CD4-positive, alpha-beta T cell treated with Interleukin-15 for 4 hours (primary cell): ENCODE results near the gene GATA5.
"Not testable (repeated sequence)": the region's sequence is repeated elsewhere in the genome, so short reads cannot be mapped to it uniquely, and the experiment has no call there.

ENCODE experiments used
- DNase-seq: peaks from one replicate; pipeline ENCODE4 v3.0.0-alpha.2; 2020; ENCODE audit warnings: low spot score

Gene GATA5

DNA sequence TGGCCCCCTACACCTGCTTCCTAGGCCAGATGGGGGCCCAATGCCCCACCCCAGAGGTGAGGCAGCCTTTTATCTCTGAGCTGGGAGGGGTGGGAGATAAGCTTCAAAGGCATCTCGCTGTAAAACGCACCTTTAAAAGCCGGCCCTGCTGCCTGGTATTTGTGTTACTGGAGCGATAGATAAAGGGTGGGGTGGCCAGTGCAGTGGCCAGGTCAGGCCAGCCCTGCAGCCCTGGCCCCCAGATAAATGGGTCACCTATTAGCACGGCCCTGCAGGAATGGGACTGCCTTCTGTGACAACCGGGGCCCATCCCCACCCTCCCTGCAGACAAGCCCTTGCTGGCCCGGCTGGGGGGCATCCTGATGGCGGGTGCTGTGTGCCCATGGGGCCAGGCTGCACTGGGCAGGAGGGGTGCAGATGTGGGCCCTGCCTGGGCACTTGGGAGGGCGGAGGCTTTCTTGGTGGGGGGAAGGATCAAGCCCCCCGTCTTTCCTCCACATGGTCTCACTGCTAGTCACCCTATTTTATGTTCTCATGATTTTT is 45.4 kb downstream of the GATA5 start:
- DNase-seq = no peak

DNA sequence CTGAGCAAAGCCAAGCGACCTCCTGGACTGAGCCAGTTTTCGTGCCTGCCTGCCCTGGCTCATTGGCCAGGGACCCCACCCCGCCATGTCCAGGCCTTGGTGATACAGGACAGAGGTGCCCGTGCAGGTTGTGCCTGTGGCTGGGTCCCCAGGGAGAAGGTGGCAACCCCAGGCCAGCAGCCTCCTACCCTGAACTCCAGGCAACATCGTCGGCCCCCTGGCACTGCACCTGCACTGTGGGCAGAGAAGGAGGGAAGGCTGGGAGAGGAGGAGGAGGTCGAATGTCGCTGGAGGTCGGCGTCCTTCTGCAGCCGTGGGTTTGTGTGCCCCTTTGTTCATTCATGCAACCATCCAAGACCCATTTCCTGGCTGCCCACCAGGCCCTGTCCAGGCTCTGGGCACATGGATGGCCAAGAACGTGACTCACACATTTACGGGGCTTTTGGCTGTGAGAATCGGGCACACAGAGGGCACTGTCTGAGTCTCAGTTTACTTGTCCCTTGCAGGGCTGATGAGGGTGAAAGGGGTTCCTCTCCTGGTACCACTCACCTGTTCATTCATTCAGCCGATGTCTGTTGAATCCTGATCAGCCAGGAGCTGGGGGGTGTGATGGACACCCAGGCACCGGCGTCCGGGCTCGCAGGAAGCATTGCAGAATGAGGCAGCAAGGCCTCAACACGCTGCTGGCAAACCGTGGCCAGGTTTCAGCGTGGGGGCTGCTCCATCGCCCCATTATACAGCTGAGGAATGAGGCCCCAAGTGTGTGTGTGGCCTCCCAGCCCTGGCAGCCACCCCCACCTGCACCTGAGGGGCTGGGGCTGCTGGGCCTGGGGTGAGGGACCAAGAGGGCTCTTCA is 46.1 kb downstream of the GATA5 start:
- no peak for DNase-seq

DNA sequence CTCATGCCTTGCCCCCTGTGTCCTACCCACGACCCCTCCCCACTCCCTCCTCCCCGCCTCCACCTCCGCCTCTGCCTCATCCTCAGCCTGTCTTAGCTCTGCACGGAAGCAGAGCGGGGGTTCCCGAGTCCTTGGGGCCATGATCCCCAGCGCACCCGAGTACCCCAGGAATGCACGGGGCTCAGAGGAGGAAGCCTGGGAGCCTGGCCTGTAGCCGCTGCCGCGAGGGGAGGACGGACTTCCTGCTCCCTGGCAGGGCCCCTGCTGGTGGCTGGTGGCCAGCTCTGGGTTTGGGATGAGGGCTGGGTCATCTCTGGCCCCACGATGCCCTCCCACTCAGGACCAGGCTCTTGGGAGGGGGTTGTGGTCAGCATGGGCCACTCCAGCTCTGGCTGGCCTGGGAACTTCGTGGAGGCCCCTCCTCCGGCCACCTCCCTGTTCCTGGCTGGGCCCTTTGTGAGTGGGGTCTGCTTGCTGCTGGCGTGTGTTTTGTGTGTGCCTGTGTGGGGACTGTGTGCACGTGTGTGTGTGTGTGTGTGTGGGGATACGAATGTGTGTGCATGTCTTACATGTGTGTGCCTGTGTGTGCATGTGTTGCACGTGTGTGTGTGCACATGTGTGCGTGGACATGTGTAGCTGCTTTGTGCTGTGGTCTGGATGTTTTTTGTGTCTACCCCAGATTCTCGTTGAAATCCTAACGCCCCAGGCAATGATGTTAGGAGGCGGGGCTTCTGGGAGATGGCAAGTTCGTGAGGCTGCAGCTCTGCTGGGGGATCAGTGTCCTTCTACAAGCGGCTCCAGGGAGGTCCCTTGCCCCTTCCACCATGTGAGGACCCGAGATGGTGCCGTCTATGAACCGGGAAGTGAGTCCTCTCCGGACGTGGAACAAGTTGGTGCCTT is 47.1 kb downstream of the GATA5 start:
- DNase-seq = no peak

DNA sequence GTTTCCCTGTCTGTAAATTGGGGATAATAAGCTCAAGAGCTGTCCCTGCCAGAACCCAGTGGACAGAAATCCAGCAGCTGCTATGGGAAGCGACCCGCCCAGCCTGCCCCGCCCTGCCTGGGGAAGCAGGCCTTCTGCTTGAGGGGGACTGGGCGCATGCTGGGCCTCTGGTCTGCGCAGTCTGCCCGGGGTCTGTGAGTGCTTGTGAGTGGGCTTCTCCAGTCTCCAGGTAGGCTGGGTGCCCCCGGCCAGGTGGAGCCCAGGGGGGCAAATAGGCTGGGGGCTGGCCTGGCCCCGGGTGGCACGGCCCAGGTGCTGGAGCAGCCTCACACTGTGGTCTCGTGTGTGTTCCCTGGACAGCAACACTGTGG is 47.8 kb downstream of the GATA5 start:
- DNase-seq = no peak

DNA sequence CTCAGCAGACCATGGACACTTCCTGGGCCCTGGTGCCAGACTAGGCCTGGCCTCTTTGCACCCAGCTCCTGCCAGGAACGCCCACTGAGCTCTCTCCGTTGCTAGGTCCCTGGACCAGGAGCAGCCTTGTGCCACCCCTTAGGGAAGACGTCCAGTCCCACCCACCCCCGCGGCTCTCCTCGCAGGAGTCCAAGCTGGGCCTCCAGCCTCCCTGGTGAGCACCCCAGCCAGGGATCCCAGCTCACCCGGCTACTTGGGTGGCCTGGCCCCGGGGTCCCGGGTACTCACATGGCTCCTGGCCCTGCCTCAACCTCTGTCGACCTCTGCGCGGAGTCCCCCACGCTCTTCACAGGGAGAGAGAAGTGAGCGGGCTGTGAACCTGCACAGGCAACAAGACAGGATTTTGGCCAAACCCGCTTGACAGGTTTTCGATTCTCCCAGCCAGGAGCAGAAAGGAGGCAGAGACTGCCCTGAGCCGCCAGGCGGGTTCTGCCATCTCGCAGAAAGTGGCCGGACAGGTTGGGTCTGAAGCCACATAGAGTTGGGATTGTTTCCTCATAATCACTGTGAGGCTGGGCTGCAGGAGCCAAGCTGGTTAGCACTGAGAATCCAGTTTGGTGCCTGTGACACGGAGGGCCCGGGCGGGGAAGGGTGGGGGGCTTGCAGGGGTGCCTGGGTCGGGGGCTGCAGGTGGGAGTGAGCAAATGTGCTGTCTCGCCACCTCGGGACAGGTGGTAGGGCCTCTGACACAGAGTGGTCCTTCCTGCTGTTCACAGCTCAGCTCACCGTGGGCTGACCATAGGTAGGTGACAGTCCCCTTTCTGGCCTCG is 48.4 kb downstream of the GATA5 start, which contains the start of gene RBBP8NL:
TSS of gene RBBP8NL (minus strand) at position 368 of the 830 bp plus-strand sequence. CDS start 7,892 bp downstream, outside the sequence.
- no peak for DNase-seq

DNA sequence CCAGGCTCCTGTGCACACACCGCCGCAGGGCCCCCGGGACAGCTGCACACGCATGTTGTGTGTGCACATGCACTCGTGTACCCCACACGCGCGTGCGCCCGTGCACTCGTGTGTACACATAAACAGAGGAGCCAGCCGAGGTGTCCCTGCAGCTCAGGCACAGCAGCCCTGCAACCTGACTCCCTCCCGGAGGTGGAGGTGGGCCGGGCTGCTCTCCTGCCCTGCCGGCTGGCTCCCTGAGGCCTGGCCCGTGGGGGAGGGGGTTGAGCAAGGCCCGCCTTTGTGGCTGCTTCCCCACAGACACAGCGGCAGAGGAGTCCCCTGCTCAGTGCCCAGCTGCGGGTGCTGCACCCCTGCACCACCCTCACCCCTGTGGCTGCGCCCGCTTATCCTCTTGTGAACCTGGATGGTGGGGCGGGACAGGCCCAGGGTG is 49.1 kb downstream of the GATA5 start:
- DNase-seq = no peak

DNA sequence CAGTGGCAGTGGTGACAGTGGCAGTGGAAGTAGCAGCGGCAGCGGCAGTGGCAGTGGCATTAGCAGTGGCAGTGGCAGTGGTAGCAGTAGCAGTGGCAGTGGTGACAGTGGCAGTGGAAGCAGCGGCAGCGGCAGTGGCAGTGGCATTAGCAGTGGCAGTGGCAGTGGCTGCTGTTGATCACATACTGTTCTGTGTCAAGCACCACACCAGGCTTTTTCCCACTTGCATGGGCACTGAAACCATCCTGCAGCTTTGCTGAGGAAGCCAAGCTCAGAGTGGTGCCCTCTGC is 49.8 kb downstream of the GATA5 start:
- not testable (repeated sequence) for DNase-seq

DNA sequence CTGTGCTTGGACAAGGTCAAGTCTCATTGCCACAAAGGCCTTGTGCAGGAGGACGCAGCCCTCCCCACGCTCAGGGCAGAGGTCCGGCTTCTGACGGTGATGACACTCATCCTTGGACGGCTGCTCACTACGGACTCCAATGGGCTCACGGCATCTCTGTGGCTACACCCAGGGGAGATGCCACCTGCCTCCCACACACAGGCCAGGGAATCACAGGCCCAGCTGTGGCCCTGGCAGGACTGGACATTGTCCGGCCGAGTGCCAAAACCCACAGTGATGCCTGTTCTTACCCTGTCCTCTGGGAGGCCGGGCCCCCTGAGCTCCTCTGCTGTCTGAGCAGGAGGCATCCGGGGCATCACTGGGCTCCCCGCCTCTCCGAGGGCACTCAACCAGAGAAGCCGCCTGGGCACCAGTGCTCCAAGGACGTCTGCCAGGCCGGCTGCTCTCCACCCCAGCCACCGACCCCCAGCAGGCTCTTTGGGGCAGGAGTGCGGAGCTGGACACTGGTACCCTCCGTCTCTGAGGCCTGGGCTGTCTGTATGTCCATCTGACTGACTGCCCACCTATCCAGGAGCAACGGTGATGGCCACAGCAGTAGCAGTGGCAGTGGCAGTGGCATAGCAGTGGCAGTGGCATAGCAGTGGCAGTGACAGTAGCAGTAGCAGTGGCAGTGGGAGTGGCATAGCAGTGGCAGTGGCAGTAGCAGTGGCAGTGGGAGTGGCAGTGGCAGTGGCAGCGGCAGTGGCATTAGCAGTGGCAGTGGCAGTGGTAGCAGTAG is 50.3 kb downstream of the GATA5 start:
- DNase-seq = no peak

DNA sequence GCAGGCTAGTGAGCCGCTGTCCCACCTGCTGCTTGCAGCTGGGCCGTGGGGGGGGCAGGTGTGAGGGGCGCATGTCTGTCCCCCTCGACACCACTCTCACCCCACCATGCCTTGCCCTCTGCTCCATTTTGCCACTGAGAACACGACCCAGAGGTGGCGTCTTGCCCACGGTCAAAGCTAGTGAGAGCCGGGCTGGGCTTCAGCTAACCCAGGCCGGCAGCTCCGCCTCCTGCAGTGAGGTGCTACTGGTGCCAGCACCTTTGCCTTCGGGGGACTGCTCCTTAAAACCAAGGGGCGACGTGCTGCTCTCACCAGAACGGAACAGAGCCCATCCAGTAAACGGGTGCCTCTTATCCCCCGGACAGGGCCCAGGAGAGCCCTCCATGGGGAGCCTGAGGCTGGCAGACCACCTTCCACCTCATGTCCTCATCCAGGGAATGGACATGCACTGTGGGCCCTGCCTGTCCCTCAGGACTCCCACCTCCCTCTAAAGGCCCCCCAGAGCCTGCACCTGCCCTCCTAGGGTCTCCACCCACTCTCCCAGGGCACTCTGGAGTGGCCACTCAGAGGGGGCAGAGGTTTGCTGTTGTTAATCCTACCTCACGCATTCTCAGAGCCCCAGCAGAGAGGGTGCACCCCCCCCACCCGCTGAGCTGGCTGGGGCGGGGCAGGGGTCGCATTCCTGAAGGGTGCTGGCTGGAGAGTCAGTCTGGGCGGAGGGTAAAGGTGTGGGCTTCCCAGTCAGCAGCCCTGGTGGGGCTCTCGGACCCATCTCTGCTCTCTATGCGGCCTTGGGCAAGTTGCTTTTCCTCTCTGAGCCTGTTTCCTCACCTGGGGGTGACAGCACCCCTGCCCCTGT is 51.3 kb downstream of the GATA5 start:
- no peak for DNase-seq

DNA sequence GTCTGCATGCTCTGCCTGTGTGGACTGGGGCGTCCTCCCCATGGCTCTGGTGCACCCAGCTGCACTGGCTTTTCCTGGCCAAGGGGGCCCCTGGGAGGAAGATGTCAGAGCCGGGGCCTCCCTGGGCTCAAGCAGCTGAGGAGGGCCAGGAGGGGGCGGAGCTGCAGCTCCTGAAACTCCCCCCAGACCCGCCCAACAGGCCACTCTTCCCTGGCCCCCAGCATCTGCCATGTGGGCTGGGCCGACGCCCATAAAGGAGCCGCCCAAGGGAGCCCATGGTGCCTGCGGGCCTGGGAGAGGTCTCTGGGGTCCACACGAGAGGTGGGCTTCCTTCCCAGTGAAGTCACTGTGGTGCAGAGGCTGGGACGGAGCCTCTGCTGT is 52.5 kb downstream of the GATA5 start:
- DNase-seq = no peak

DNA sequence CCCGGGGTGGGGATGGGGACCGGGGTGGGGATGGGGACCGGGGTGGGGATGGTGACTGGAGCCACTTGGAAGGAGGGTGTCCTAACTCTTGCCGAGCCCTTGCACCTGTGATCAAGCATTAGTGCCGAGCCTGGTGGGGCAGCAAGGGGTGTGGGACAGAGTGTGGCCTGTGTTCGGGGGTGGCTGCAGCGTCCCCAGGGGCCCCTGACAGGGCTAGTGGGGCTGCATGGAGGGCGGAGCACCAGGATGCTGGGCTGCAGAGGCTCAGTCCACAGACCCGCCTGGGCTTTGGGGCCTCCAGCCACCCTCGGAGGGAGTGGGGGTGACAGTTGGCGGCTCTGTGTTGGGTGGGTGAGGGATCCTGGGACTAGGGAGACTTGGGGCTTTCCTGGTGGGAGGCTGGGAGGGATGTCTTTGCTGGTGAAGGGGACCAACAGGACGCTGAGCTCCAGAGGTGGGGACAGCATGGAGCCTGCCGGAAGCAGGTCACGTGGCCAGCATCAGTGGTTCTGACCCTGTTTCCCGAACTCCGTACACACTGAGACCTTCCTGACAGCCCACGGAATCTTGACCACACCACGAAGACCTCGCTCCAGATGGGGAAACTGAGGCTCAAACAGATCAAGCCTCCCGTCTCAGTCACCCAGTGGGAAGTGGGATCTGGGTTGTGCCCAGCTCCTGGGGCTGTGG is 53.0 kb downstream of the GATA5 start:
- no peak for DNase-seq

DNA sequence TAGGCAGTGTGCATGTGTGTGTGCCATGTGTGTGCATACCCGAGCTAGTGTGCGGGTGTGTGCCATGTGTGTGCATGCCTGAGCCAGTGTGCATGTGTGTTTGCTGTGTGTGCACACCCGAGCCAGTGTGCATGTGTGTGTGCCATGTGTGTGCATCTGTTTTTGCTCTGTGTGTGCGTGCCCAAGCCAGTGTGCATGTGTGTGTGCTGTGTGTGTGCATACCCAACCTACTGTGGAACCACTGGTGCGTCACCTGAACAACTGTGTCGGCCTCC is 54.1 kb downstream of the GATA5 start:
- no peak for DNase-seq

DNA sequence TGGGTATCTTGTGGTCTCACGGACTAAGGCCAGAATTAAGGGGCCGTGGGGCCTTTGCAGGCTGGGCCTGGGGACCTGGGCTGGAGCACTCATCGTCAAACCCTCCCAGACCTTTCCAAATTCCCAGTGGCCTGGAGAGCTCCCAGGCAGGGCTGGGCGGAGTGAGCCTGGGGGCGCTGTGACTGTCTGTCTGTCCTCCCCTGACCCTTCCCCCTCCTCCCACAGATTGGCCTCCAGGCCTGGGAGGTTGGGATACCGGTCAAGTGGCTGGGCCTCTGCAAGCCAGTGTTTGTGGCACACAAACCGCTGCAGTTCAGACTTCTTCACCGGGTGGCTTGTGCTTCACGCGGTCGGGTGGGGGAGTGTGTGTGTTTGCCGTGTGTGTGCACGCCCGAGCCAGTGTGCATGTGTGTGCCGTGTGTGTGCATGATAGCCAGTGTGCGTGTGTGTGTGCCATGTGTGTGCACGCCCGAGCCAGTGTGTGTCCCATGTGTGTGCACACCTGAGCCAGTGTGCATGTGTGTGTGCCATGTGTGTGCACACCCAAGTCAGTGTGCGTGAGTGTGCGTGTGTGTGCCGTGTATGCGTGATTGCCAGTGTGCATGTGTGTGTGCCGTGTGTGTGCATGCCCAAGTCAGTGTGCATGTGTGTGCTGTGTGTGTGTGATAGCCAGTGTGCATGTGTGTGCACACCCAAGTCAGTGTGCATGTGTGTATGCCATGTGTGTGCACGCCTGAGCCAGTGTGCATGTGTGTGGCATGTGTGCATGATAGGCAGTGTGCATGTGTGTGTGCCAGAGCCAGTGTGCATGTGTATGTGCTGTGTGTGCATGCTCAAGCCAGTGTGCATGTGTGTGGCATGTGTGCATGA is 54.7 kb downstream of the GATA5 start:
- DNase-seq = no peak

DNA sequence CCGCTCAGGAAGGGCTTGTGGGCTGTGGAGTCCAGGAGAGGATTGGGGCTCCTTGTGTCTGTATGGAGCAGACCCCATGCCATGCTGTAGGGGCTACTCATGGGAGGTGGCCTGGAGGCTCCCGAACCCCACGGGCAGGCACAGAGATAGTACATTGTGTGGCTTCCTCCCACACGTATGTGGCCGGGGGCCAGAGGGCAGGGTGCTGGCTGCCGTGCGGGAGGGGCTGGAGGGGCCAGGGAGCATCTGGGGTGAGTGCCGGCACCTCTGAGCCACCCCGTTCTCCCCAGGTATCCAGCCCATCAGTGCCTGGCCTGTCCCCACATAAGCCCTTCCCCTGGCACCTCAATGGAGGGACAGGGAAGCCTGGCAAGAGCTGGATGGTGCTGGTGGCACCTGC is 56.0 kb downstream of the GATA5 start:
- no peak for DNase-seq

DNA sequence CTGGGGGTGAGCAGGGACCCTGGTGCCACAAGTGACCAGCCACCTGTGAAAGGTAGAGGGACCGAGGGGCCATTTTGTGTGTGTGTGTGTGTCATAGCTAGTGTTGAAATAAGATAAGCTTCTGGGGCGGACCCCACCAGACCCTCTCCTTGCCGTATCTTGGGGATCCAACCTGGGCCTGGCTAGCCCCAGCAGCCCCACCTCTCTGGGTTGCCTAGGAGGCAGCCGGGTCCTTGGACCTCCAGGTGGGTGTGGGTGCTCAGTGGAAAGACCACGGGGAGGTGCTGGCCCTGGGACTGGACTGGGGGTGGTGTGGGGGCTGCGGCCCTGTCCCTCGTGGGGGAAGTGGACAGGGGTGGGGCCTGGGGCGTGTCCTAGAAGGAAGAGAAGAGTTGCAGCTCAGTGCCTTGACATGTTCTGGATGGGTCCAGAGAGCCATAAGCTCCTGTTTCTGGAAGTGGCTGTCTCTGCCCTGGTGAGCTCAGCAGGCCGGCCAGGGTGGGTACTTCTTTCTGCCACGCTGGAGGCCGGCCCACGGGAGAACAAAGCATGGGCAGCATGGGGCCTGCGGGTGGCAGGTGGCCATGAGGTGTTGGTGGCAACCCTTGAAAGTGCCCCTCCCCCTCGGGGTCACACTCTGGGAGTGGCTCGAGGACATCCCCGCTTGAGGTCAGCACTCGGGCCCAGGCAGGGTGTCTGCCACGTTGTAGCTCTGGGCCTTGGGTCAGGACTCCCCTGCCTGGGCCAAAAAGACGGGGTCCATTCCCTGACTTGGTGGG is 56.9 kb downstream of the GATA5 start:
- DNase-seq = no peak

DNA sequence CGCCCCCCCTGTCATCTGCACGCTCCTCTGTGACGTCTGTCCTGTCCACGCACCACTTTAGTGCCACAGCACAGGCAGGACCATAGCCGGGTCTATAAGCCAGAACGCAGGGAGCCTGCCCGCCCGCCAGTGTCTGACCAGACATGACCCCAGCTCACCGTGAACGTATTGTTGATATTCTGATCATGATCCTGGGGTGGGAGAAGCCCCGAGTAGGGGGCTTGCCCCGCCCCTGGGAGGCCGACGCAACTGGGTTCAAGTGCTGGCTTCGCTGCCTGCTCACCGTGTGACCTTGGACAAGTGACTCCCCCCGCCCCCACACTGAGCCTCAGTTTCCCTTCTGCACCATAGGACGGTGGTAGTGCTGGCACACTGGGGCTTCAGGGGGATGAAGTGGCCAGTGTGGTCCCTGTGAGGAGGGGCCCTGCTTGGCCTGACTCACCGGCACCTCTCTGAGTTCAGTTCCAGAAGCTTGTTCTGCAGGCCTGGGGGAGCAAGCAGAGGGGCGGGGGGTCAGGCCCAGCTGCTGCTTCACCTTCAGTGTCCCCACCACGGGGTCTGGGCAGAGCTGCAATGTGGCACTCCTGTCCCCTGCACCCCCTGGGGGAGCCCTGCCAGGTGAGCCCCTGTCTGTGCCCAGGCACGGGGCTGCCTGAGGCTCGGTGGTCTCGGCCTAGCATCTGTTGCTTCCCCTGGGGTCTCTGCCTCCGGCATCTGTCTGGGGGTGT is 57.6 kb downstream of the GATA5 start:
- DNase-seq = no peak
